ENCODE data around the gene KCNJ4. TPM values are rescaled to one million over a fixed set of nuclear protein-coding genes. Genes with fewer than 3 reads are reported as not detected.

The KCNJ4 gene
- total RNA-seq, 1 experiment from 2014 or later = 0.92 TPM

DNA sequence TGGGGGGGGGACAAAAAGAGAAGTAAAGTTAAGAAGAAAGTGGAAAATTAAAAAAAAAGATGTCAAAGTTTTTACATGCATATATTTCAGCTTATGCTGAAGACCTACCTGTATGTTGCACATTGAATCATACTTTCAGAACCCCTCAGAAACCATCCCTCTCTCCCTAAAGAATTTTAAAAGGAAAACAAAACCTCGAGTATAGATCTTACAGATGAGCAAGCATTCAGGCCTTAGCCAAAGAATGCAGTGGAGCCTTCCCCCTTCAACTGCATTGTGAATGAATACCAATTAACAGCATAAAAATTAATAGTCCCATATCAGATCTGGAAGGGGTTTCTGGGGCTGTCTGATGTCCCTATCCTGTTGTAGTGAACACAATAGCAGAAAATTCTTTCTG lies 29.2 kb upstream of the KCNJ4 start:
- no CpG with 5 or more reads among the region's 1 CpG for WGBS (ENCODE audit: extremely low coverage, insufficient read length, low lambda C conversion rate)
- H3K27ac ChIP-seq (ENCODE audit: insufficient read length, low read depth, low read length) = no peak overlapping the region

More for the DNA sequence above, 29.2 kb upstream of the KCNJ4 start:
- H4K20me1 ChIP-seq (ENCODE audit: control insufficient read depth, insufficient read depth, insufficient read length) = no peaks in the 10 kb centered on the region
- peaks cover 8 to 20% of the 10 kb centered on the region in 2 experiments; a peak in 3 of 4 replicates for H3K4me1 Mint-ChIP-seq
- no peaks in the 10 kb centered on the region for H3K9me3 ChIP-seq (ENCODE audit: control insufficient read depth, low read depth, low read length)
- TF ChIP-seq CTCF (conservative IDR thresholded peaks at IDR 0.05) = no peak
- no peak overlapping the region for H3K14ac ChIP-seq (ENCODE audit: insufficient read depth, low read length)
- H3K18ac ChIP-seq (ENCODE audit: insufficient read length, low read depth, low read length) = no peak overlapping the region
- no peak overlapping the region for H3K4me3 Mint-ChIP-seq
- H2AFZ ChIP-seq (ENCODE audit: low read length) = no peak overlapping the region
- no peak overlapping the region for H2BK5ac ChIP-seq (ENCODE audit: insufficient read length, low read length)
- no peak overlapping the region for H2BK20ac ChIP-seq (ENCODE audit: low read depth, low read length, poor library complexity, severe bottlenecking)
- no peak overlapping the region for H4K91ac ChIP-seq (ENCODE audit: insufficient read length, low read depth, low read length)
- H2BK12ac ChIP-seq (ENCODE audit: insufficient read length, low read depth, low read length) = no peak overlapping the region
- no peak overlapping the region for H2AK5ac ChIP-seq (ENCODE audit: insufficient read length, low read length)
- no peaks in the 10 kb centered on the region for H3K79me1 ChIP-seq (ENCODE audit: insufficient read depth, low read depth, low read length, poor library complexity, severe bottlenecking)
- no peak overlapping the region for H3K23ac ChIP-seq (ENCODE audit: insufficient read length, low read depth, low read length)
- no peak for DNase-seq
- no peaks in the 10 kb centered on the region for H3K9me3 Mint-ChIP-seq
- H3K27me3 Mint-ChIP-seq (ENCODE audit: low read depth) = no peaks in the 10 kb centered on the region; the same call in 1 of the 2 replicates
- H3K23me2 ChIP-seq (ENCODE audit: insufficient read length, low read depth, low read length, poor library complexity, severe bottlenecking) = no peaks in the 10 kb centered on the region
- H3K36me3 Mint-ChIP-seq (ENCODE audit: insufficient read depth in 1 of 3, low read depth in 3 of 3) = peaks cover 51 to 80% (median 79%) of the 10 kb centered on the region in 3 experiments
- no peaks in the 10 kb centered on the region for H3K27me3 ChIP-seq (ENCODE audit: insufficient read depth, low read length)
- no peak overlapping the region for H3K4ac ChIP-seq (ENCODE audit: low read depth, low read length)
- no peak overlapping the region for H2BK120ac ChIP-seq (ENCODE audit: low read depth, low read length, poor library complexity, severe bottlenecking)
- H3K9ac ChIP-seq (ENCODE audit: extremely low read depth, insufficient read length, low read length) = no peak overlapping the region
- H3K4me2 ChIP-seq (ENCODE audit: insufficient read depth, insufficient read length, low read length) = no peak overlapping the region
- no peaks in the 10 kb centered on the region for H3K4me1 ChIP-seq (ENCODE audit: insufficient read depth, low read length)
- H4K5ac ChIP-seq (ENCODE audit: insufficient read length, low read depth, low read length) = no peak overlapping the region
- no peak overlapping the region for H3K56ac ChIP-seq (ENCODE audit: insufficient read length, low read depth, low read length)
- H2BK15ac ChIP-seq (ENCODE audit: low read depth, low read length) = no peak overlapping the region
- H3K27ac Mint-ChIP-seq = peak overlapping the region in 1 of 3 experiments; percentile 84; a peak in 2 of 7 replicates
- no peaks in the 10 kb centered on the region for H3K79me2 ChIP-seq (ENCODE audit: insufficient read depth, low read length)
- no peak overlapping the region for H4K8ac ChIP-seq (replicated peaks; ENCODE audit: insufficient read length, low read depth, low read length)
- H3T11ph ChIP-seq (ENCODE audit: low read length) = no peak overlapping the region

Measured in H9 (cell line).